ENCODE data around the gene C1QB. TPM values are rescaled to one million over a fixed set of nuclear protein-coding genes. Genes with fewer than 3 reads are reported as not detected.

The C1QB gene, protein sequence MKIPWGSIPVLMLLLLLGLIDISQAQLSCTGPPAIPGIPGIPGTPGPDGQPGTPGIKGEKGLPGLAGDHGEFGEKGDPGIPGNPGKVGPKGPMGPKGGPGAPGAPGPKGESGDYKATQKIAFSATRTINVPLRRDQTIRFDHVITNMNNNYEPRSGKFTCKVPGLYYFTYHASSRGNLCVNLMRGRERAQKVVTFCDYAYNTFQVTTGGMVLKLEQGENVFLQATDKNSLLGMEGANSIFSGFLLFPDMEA
- total RNA-seq (2021) (not detected in 2 replicates), Bru-seq, nascent RNA (not detected), BruChase-seq, experiment 1, labeled RNA remaining after a 2-hour chase (not detected), BruChase-seq, experiment 2, labeled RNA remaining after a 6-hour chase (not detected)
- long read RNA-seq, result 0 reads

DNA sequence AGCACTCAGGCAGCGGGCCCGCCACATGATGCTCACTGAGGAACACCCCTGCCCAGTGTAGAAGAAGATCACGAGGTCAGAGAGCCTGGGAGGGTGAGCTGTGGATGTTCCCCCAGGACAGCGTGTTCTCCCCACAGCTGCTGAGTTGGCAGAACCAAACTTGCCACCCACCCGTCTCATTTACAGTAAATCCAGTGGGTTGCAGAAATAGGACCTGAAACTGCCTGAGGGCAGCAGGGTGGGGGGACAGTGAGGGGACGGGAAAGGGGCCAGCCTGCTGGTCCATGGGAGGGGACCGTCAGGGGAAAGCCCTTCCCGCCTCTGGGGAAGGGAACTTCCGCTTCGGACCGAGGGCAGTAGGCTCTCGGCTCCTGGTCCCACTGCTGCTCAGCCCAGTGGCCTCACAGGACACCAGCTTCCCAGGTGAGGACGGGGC lies at the start of gene C1QB:
TSS of gene C1QB (plus strand) at position 356 of the 436 bp plus-strand sequence. CDS start 6,227 bp downstream, outside the sequence.
- no peak for TF ChIP-seq EZH2 (IDR thresholded peaks at IDR 0.05; ENCODE audit: low read depth)
- TF ChIP-seq, protein P1, sequence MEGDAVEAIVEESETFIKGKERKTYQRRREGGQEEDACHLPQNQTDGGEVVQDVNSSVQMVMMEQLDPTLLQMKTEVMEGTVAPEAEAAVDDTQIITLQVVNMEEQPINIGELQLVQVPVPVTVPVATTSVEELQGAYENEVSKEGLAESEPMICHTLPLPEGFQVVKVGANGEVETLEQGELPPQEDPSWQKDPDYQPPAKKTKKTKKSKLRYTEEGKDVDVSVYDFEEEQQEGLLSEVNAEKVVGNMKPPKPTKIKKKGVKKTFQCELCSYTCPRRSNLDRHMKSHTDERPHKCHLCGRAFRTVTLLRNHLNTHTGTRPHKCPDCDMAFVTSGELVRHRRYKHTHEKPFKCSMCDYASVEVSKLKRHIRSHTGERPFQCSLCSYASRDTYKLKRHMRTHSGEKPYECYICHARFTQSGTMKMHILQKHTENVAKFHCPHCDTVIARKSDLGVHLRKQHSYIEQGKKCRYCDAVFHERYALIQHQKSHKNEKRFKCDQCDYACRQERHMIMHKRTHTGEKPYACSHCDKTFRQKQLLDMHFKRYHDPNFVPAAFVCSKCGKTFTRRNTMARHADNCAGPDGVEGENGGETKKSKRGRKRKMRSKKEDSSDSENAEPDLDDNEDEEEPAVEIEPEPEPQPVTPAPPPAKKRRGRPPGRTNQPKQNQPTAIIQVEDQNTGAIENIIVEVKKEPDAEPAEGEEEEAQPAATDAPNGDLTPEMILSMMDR (conservative IDR thresholded peaks at IDR 0.05), result no peak
- H3K27me3 ChIP-seq (ENCODE audit: insufficient read depth, low read depth), result peaks cover 34% of the 10 kb centered on the region
- CTCF ChIA-PET, result no interaction called here

DNA sequence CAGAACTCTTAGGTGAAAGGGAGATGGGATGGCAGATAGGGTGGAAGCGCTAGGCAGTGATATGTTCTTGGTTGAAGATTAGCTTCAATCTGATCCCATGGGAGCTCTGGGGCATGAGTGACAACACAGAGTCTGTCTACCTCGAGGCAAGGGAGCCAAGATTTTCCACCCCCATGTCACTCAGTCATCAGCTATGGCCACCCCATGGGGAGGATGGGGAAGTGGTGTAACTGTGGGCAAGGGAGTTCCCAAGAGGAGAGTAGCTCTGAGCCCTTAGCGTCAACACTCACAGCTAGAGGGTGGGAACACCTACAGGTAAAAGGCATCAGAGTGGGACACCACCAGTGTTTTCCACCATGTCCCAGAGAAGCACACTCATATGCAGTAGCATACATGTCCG lies 46.9 kb upstream of the C1QB start:
- no peak overlapping the region for H3K27ac ChIP-seq
- ChIA-PET CTCF (no interaction called here), POLR2A (ENCODE audit: unreplicated experiment) (no interaction called here)
- no peaks in the 10 kb centered on the region for H3K9me3 ChIP-seq (ENCODE audit: insufficient read depth, low read depth)
- no peak for TF ChIP-seq EZH2 (IDR thresholded peaks at IDR 0.05; ENCODE audit: low read depth)
- TF ChIP-seq, protein P1 (conservative IDR thresholded peaks at IDR 0.05), result no peak
- H3K27me3 ChIP-seq (ENCODE audit: insufficient read depth, low read depth), result peaks cover 81% of the 10 kb centered on the region
- no peaks in the 10 kb centered on the region for H3K36me3 ChIP-seq (ENCODE audit: low read depth)
- no peaks in the 10 kb centered on the region for H3F3A ChIP-seq (ENCODE audit: insufficient read depth, low read depth)
- no peak for DNase-seq
- H3K4me3 ChIP-seq, result no peak overlapping the region
- no peaks in the 10 kb centered on the region for H4K20me1 ChIP-seq (ENCODE audit: insufficient read depth)
- no peak overlapping the region for H3K4me2 ChIP-seq
- no peaks in the 10 kb centered on the region for H3K9me2 ChIP-seq (ENCODE audit: insufficient read depth)
- no peaks in the 10 kb centered on the region for H3K79me2 ChIP-seq (ENCODE audit: low read depth)
- intact Hi-C loops (cut with micrococcal nuclease; ENCODE audit: unreplicated experiment), result no loop called here
- no TSS peak for BruUV-seq (replicated peaks)
- no peak overlapping the region for H2AFZ ChIP-seq
- H3K4me1 ChIP-seq (replicated peaks; ENCODE audit: insufficient read depth), result no peaks in the 10 kb centered on the region

More for the DNA sequence above, at the start of gene C1QB:
- POLR2A ChIA-PET (ENCODE audit: unreplicated experiment), result interaction anchor here (0.7 kb wide), 1 partner anchor 543 kb away, joined by 8 read pairs; no protein-coding TSS in a partner anchor
- H3K27ac ChIP-seq, result no peak within 1 kb of the TSS
- no peaks in the 10 kb centered on the region for H3K9me2 ChIP-seq (ENCODE audit: insufficient read depth)
- H3K9me3 ChIP-seq (ENCODE audit: insufficient read depth, low read depth), result no peaks in the 10 kb centered on the region
- no peak within 1 kb of the TSS for H3K4me3 ChIP-seq
- H3K4me1 ChIP-seq (replicated peaks; ENCODE audit: insufficient read depth), result no peaks in the 10 kb centered on the region
- no peak within 1 kb of the TSS for H3K4me2 ChIP-seq
- H4K20me1 ChIP-seq (ENCODE audit: insufficient read depth), result no peaks in the 10 kb centered on the region
- no peaks in the 10 kb centered on the region for H3K79me2 ChIP-seq (ENCODE audit: low read depth)
- intact Hi-C loops (cut with micrococcal nuclease; ENCODE audit: unreplicated experiment), result no loop called here
- no peaks in the 10 kb centered on the region for H3F3A ChIP-seq (ENCODE audit: insufficient read depth, low read depth)
- no peak for DNase-seq
- BruUV-seq (replicated peaks), result no TSS peak
- no peaks in the 10 kb centered on the region for H3K36me3 ChIP-seq (ENCODE audit: low read depth)
- no peak within 1 kb of the TSS for H2AFZ ChIP-seq

DNA sequence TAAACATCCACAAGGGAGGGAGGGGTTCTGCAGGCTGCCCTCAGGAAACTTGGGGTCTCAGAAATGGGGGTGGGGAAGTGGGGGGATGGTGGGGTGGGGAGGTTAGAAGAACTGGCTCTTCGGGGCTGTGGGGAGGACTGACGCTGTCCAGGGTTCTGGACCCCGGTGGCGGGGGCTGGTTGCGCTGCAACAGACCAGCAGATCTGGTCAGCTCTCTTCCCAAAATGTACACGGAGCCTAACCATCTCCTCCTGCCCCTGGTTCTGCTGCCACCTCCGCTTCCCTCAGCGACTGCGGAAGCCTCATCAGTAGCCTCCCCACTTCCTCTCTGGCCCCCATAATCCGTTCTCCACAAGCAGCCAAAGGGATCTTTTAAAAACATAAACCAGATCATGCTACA lies 45.9 kb upstream of the C1QB start:
- intact Hi-C loops (cut with micrococcal nuclease; ENCODE audit: unreplicated experiment), result no loop called here
- no peaks in the 10 kb centered on the region for H3K4me1 ChIP-seq (replicated peaks; ENCODE audit: insufficient read depth)
- H3K27ac ChIP-seq, result no peak overlapping the region
- H3K79me2 ChIP-seq (ENCODE audit: low read depth), result no peaks in the 10 kb centered on the region
- H2AFZ ChIP-seq, result no peak overlapping the region
- no peaks in the 10 kb centered on the region for H3K36me3 ChIP-seq (ENCODE audit: low read depth)
- no peaks in the 10 kb centered on the region for H3K9me2 ChIP-seq (ENCODE audit: insufficient read depth)
- H3K9me3 ChIP-seq (ENCODE audit: insufficient read depth, low read depth), result no peaks in the 10 kb centered on the region
- DNase-seq, result no peak
- no peaks in the 10 kb centered on the region for H3F3A ChIP-seq (ENCODE audit: insufficient read depth, low read depth)
- no peaks in the 10 kb centered on the region for H4K20me1 ChIP-seq (ENCODE audit: insufficient read depth)
- no peak for TF ChIP-seq EZH2 (IDR thresholded peaks at IDR 0.05; ENCODE audit: low read depth)
- TF ChIP-seq, protein P1 (conservative IDR thresholded peaks at IDR 0.05), result no peak
- H3K27me3 ChIP-seq (ENCODE audit: insufficient read depth, low read depth), result peaks cover 79% of the 10 kb centered on the region
- no peak overlapping the region for H3K4me2 ChIP-seq
- no peak overlapping the region for H3K4me3 ChIP-seq
- POLR2A ChIA-PET (ENCODE audit: unreplicated experiment), result no interaction called here
- no TSS peak for BruUV-seq (replicated peaks)
- CTCF ChIA-PET, result no interaction called here
